ENCODE measurements around the gene GPSM3. TPM values are rescaled to one million over a fixed set of nuclear protein-coding genes. Genes with fewer than 3 reads are reported as not detected.

Gene GPSM3
- total RNA-seq, 2 experiments from 2014 or later: 274 to 282 TPM

DNA sequence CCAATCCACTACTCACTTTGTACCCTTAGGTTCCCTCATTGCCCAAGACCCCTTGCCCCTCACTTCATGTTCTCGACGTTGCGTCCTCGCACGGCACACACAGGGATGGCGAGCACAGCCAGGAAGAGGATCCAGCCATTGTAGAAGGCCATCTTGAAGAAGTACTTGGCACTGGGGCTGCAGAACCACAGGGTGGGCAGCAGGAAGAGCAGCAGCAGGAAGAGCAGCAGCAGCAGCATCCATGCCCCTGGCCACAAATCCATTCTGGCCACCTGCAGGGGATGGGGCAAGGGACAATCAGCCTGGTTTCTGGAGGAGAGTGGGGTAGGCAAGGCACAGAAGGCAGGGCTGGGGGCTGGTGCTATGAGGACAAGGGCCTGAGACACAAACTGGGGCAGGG, 21.2 kb downstream of the GPSM3 start:
- no peaks in the 10 kb centered on the region for H3K27me3 Mint-ChIP-seq
- CTCF ChIA-PET: interaction anchor here (0.6 kb wide), 1 partner anchor 28 kb away, joined by 3 read pairs; no protein-coding TSS in a partner anchor

GRCh38 chr6:32170294-32170693, 22.1 kb downstream of the GPSM3 start:
- Mint-ChIP-seq H3K36me3 (ENCODE audit: low read depth) (peaks cover 12% of the 10 kb centered on the region), H3K4me3 (no peak overlapping the region), H3K27me3 (no peaks in the 10 kb centered on the region), H3K9me3 (no peaks in the 10 kb centered on the region), H3K4me1 (peaks cover 28% of the 10 kb centered on the region), H3K27ac (no peak overlapping the region)
- no peak for DNase-seq
- ChIA-PET CTCF (interaction anchor here (2.1 kb wide), 1 partner anchor 9 kb away, joined by 7 read pairs; no protein-coding TSS in a partner anchor), POLR2A (no interaction called here)

More for the DNA sequence above, 21.2 kb downstream of the GPSM3 start:
- peaks cover 12% of the 10 kb centered on the region for H3K36me3 Mint-ChIP-seq (ENCODE audit: low read depth)
- no peak for DNase-seq
- POLR2A ChIA-PET: no interaction called here
- peaks cover 31% of the 10 kb centered on the region for H3K4me1 Mint-ChIP-seq
- no peak overlapping the region for H3K4me3 Mint-ChIP-seq
- H3K27ac Mint-ChIP-seq: no peak overlapping the region
- H3K9me3 Mint-ChIP-seq: no peaks in the 10 kb centered on the region

DNA sequence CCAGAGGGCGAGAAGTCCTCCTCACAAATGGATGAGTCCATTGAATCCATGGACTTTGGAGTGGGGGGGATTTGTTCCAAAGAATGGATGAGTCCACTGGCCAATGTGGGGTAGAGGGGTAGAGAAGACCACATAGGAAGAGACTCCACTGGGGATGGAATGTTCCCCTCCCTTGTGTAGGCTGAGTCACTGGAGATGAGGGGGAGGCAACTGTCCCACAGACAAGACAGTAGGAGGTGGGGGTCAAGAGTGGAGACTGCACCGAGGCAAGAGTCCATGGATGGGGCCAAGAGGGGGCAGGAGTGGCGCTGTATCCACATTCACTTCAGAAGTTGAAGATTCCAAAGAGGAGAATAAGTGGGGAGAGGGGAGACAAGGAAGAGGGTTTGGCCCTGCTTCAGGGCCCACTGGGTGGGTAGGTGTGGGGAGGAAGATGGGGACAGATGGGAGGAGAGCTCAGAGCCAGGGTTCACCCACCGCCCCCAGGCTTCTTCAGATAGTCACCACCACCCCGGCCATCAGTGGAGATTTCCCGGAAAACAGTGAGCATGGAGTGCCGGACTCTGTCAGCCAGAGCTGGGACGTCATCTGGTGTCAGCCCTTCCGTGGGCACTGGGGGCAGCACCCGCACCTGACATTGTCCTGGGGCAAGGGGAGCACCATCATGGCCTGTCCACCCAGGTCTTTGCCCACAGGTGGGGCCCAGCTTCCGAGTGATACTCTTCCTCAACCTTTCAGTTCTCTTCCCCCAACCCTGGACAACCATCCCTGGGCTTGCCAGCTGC, 23.4 kb downstream of the GPSM3 start:
- Mint-ChIP-seq H3K4me3 (no peak overlapping the region), H3K27me3 (no peaks in the 10 kb centered on the region), H3K9me3 (no peaks in the 10 kb centered on the region), H3K27ac (no peak overlapping the region), H3K4me1 (peaks cover 16% of the 10 kb centered on the region), H3K36me3 (ENCODE audit: low read depth) (peaks cover 14% of the 10 kb centered on the region)
- no peak for DNase-seq
- ChIA-PET CTCF (interaction anchor here (0.9 to 2.1 kb wide), 3 partner anchors 8 to 21 kb away, joined by 3 to 7 read pairs (median 3); partner anchors contain the start of gene PBX2), POLR2A (no interaction called here)

GRCh38 chr6:32168350-32168749, 24.1 kb downstream of the GPSM3 start:
- Mint-ChIP-seq H3K4me1 (peaks cover 10% of the 10 kb centered on the region), H3K4me3 (no peak overlapping the region), H3K9me3 (no peaks in the 10 kb centered on the region), H3K36me3 (ENCODE audit: low read depth) (peaks cover 14% of the 10 kb centered on the region), H3K27me3 (no peaks in the 10 kb centered on the region), H3K27ac (no peak overlapping the region)
- ChIA-PET CTCF (no interaction called here), POLR2A (interaction anchor here (0.7 kb wide), 1 partner anchor 800 kb away, joined by 3 read pairs; the partner anchor contains the start of gene BRD2)
- DNase-seq: no peak

DNA sequence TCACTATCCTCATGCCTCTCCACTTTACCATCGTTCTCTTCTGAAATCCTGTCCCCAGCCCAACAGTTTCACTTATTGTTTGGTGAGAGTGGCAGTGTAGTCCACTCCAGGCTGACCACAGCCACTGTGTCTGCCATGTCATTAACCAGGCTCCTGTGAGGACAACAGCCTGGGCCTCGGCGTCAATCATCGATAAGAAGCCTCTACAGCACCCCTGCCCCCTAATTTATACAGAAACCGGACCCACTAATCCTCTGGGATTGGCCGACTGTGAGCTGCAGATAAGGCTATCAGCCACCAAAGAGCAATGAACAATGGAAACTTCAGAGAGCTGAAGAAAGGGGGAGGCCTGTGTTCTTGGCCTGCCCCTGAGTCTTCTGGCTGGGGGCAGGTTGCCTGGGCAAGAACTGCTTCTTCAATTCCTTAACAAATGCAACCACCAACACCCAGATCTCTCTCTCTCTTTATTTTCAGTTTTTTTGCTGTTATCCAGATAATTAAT, 24.6 kb downstream of the GPSM3 start:
- Mint-ChIP-seq H3K36me3 (ENCODE audit: low read depth) (peaks cover 14% of the 10 kb centered on the region), H3K27ac (no peak overlapping the region), H3K27me3 (no peaks in the 10 kb centered on the region), H3K4me1 (peaks cover 4% of the 10 kb centered on the region), H3K4me3 (no peak overlapping the region), H3K9me3 (no peaks in the 10 kb centered on the region)
- no peak for DNase-seq
- ChIA-PET POLR2A (interaction anchor here (0.7 kb wide), 1 partner anchor 800 kb away, joined by 3 read pairs; the partner anchor contains the start of gene BRD2), CTCF (no interaction called here)

GRCh38 chr6:32167154-32167760, 25.2 kb downstream of the GPSM3 start:
- no peak overlapping the region for H3K4me3 Mint-ChIP-seq
- no peaks in the 10 kb centered on the region for H3K4me1 Mint-ChIP-seq
- H3K9me3 Mint-ChIP-seq: no peaks in the 10 kb centered on the region
- DNase-seq: no peak
- ChIA-PET POLR2A (interaction anchor here (0.7 kb wide), 1 partner anchor 801 kb away, joined by 3 read pairs; the partner anchor contains the start of gene BRD2), CTCF (no interaction called here)
- H3K27me3 Mint-ChIP-seq: no peaks in the 10 kb centered on the region
- peaks cover 14% of the 10 kb centered on the region for H3K36me3 Mint-ChIP-seq (ENCODE audit: low read depth)
- no peak overlapping the region for H3K27ac Mint-ChIP-seq

GRCh38 chr6:32166411-32167061, 25.9 kb downstream of the GPSM3 start:
- Mint-ChIP-seq H3K27me3 (no peaks in the 10 kb centered on the region), H3K4me1 (no peaks in the 10 kb centered on the region), H3K36me3 (ENCODE audit: low read depth) (peaks cover 14% of the 10 kb centered on the region), H3K9me3 (no peaks in the 10 kb centered on the region), H3K4me3 (no peak overlapping the region), H3K27ac (no peak overlapping the region)
- CTCF ChIA-PET: interaction anchor here (1.4 kb wide), 1 partner anchor 15 kb away, joined by 3 read pairs; the partner anchor contains the start of gene PRRT1
- no peak for DNase-seq
- POLR2A ChIA-PET: no interaction called here

GRCh38 chr6:32164295-32164694, 28.1 kb downstream of the GPSM3 start, which contains the start of gene EGFL8:
EGFL8 (plus strand) TSS chr6:32164595; CDS start chr6:32166166, 1,571 bp downstream.
- CTCF ChIA-PET: interaction anchor here (1.4 to 1.7 kb wide), 2 partner anchors 10 to 12 kb away, joined by 4 read pairs; partner anchors contain the start of gene PRRT1
- no peaks in the 10 kb centered on the region for H3K4me1 Mint-ChIP-seq
- no peak within 1 kb of the TSS for H3K27ac Mint-ChIP-seq
- DNase-seq: no peak
- H3K27me3 Mint-ChIP-seq: no peaks in the 10 kb centered on the region
- H3K36me3 Mint-ChIP-seq (ENCODE audit: low read depth): peaks cover 8% of the 10 kb centered on the region
- no peaks in the 10 kb centered on the region for H3K9me3 Mint-ChIP-seq
- H3K4me3 Mint-ChIP-seq: no peak within 1 kb of the TSS
- POLR2A ChIA-PET: interaction anchor here (0.9 kb wide), 1 partner anchor 12 kb away, joined by 6 read pairs; no protein-coding TSS in a partner anchor

- peaks cover 5% of the 10 kb centered on the region for H3K36me3 Mint-ChIP-seq (ENCODE audit: low read depth)
- H3K27me3 Mint-ChIP-seq: no peaks in the 10 kb centered on the region
- H3K9me3 Mint-ChIP-seq: no peaks in the 10 kb centered on the region
- ChIA-PET POLR2A (interaction anchor here (0.9 kb wide), 1 partner anchor 13 kb away, joined by 6 read pairs; no protein-coding TSS in a partner anchor), CTCF (interaction anchor here (1.4 to 1.7 kb wide), 2 partner anchors 9 to 12 kb away, joined by 4 read pairs; partner anchors contain the start of gene PRRT1)
- H3K27ac Mint-ChIP-seq: no peak overlapping the region
- no peaks in the 10 kb centered on the region for H3K4me1 Mint-ChIP-seq
- DNase-seq: no peak
- no peak overlapping the region for H3K4me3 Mint-ChIP-seq
These were observed 28.7 kb downstream of the GPSM3 start for GRCh38 chr6:32163559-32164258.

DNA sequence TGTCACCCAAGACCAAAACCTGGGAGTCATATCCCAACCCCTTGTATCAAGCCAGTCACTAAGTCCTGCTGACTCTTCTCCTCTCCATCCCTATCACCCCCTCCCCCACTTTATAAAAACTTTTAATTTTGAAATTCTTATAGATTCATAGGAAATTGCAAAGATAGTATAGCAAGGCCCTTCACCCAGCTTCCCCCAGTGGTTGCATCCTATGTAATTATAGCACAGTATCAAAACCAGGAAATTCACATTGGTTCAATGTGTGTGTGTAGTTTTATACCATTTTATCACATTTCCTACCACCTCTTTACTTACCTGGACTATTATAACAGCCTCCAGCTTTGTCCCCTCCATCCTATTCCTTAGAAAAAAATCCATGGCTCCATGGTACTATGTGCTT, 34.4 kb downstream of the GPSM3 start:
- Mint-ChIP-seq H3K36me3 (ENCODE audit: low read depth) (peaks cover 1% of the 10 kb centered on the region), H3K27me3 (peaks cover 2% of the 10 kb centered on the region), H3K4me3 (no peak overlapping the region), H3K4me1 (peaks cover 23% of the 10 kb centered on the region), H3K9me3 (no peaks in the 10 kb centered on the region), H3K27ac (no peak overlapping the region)
- CTCF ChIA-PET: interaction anchor here (0.5 to 0.8 kb wide), 2 partner anchors 11 to 25 kb away, joined by 3 read pairs; no protein-coding TSS in a partner anchor
- DNase-seq: no peak
- POLR2A ChIA-PET: interaction anchor here (0.6 kb wide), 1 partner anchor 95 kb away, joined by 3 read pairs; no protein-coding TSS in a partner anchor

- Mint-ChIP-seq H3K4me3 (no peak overlapping the region), H3K27ac (no peak overlapping the region), H3K27me3 (peaks cover 11% of the 10 kb centered on the region), H3K4me1 (peaks cover 30% of the 10 kb centered on the region), H3K36me3 (ENCODE audit: low read depth) (peaks cover 1% of the 10 kb centered on the region), H3K9me3 (no peaks in the 10 kb centered on the region)
- ChIA-PET POLR2A (no interaction called here), CTCF (no interaction called here)
- DNase-seq: no peak
These were observed 35.6 kb downstream of the GPSM3 start for GRCh38 chr6:32156891-32157290.

All from activated CD4-positive, alpha-beta T cell treated with anti-CD3 and anti-CD28 coated beads, Interleukin-2, amount 10 ng/mL, durations not matched to agents 7 days and 5 days (primary cell).